Psoas muscle (tissue), 8 donors: ENCODE measurements around the gene ZNF330. TPM values are rescaled to one million over a fixed set of nuclear protein-coding genes. Genes with fewer than 3 reads are reported as not detected.

Experiments
- ATAC-seq, 4 donors: fragments of 200-7000 bp; cut with Tn5 transposase; one replicate each; pipeline ENCODE4 v1.9.1; 2020; ENCODE audit warnings: moderate library complexity in 3 of 4, mild to moderate bottlenecking in 2 of 4
- DNase-seq, 2 donors: peaks; one replicate each; pipeline ENCODE4 v3.0.0-alpha.2; 2020
- H3K27ac ChIP-seq: fragments of 200-600 bp; one replicate; pipeline ENCODE4 v1.8.0; 2022
- H3K27me3 ChIP-seq, 3 donors: fragments of 200-600 bp in 1 of 3; one replicate each; pipeline versions ENCODE4 v1.6.1 to v1.8.0; 2013 to 2022; ENCODE audit warnings: low read length in 2 of 3, mild to moderate bottlenecking in 2 of 3, moderate library complexity in 1 of 3; ENCODE audit not compliant: insufficient read depth in 3 of 3
- H3K36me3 ChIP-seq, 2 donors: fragments of 200-600 bp in 1 of 2; one replicate each; pipeline versions ENCODE4 v1.6.1 to v1.8.0; 2013 to 2022; ENCODE audit warnings: low read depth in 1 of 2, mild to moderate bottlenecking in 1 of 2, moderate library complexity in 1 of 2; ENCODE audit not compliant: insufficient read depth in 1 of 2
- H3K4me1 ChIP-seq: fragments of 200-600 bp; one replicate; pipeline ENCODE4 v1.8.0; 2022
- H3K4me3 ChIP-seq: fragments of 200-600 bp; one replicate; pipeline ENCODE4 v1.8.0; 2022; ENCODE audit warnings: mild to moderate bottlenecking
- H3K9me3 ChIP-seq: fragments of 200-600 bp; one replicate; pipeline ENCODE4 v1.8.0; 2022
- CTCF ChIP-seq: fragments of 200-600 bp; IDR thresholded peaks from one replicate; pipeline ENCODE4 v1.8.0; 2022; ENCODE audit warnings: antibody characterized with exemption
- WGBS, 3 donors: extraction: QIAGEN DNeasy Blood & Tissue Kit; methylation state at CpG; one replicate each; pipeline versions ENCODE4 v1.1.6 to v1.1.7; 2013; 5-methylcytosine and 5-hydroxymethylcytosine counted together
- intact Hi-C, 2 donors: fragments of 100-400 bp; cut with DNase I; formaldehyde crosslinking; loops; one replicate each; pipeline versions ENCODE4 v1.11.0 to v1.14.2; 2022
- polyA plus RNA-seq, 3 donors: library from polyadenylated mRNA; stranded (reverse); fragments of 200-250 nt; gene quantifications; one replicate each; pipeline ENCODE4 v1.2.3, GENCODE V29; 2013
- total RNA-seq, 4 donors: library from RNA; stranded (reverse); fragmentation: NEBNext Ultra II Directional in 2 of 4; extraction: Animal tissue kit (Norgen Biotek cat#: 25700) in 2 of 4; gene quantifications; one replicate each; pipeline versions ENCODE4 v1.2.1 to v1.2.4, GENCODE V29; 2021 to 2023
- donor health status: healthy with polysubstance abuse.
- donor health status: DM: no; HTN: no; CAD: no; lungs with moderate emphysema.
- donor health status: Bipolar disorder and iron deficiency.
- donor health status: healthy.
- donor health status: DM: yes; HTN: yes; CAD: no.
- donor health status: DM: no; HTN: no; CAD: no.
- donor health status: DM: no; HTN: no; CAD: no.
- donor health status: DM: yes; HTN: yes; CAD: no.

Gene ZNF330
- total and polyA plus RNA-seq, 7 donors = 30.1 to 65.0 (median 44.4) TPM

- WGBS, 3 donors = 81 to 92% (median 86%) methylated on average over 1 of the region's 1 CpG
- H3K36me3 ChIP-seq = no peaks in the 10 kb centered on the region
- H3K9me3 ChIP-seq = no peaks in the 10 kb centered on the region
- TF ChIP-seq CTCF = no peak
- no peaks in the 10 kb centered on the region for H3K4me1 ChIP-seq
- no peak for ATAC-seq
- DNase-seq = no peak
- no peak overlapping the region for H3K4me3 ChIP-seq
- no peaks in the 10 kb centered on the region for H3K27me3 ChIP-seq
- intact Hi-C loops = no loop called here
- no peak overlapping the region for H3K27ac ChIP-seq
Observed at GRCh38 chr4:141244419-141244818, 23.7 kb downstream of the ZNF330 start.

DNA sequence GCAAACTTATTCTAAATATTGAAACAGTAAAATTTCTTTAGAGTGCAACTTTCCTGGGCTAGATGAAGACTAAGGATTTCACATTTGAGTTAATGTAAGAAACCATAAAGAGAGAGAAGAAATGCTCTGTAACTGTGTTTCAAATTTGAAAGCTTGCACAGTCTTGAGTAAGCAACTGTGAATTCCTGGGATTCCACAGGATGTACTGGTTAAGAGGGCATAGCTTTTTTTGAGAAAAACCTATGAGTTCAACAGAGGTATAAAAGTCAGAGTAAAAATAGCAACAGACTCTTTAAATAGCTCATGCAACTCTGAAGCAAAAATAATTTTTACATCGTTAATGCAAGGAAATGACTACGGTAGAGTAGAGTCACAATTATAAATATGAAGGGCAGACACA, 25.5 kb downstream of the ZNF330 start:
- Histone ChIP-seq H3K4me3 (no peak overlapping the region), H3K27me3 (no peaks in the 10 kb centered on the region), H3K9me3 (no peaks in the 10 kb centered on the region), H3K4me1 (no peaks in the 10 kb centered on the region), H3K36me3 (no peaks in the 10 kb centered on the region), H3K27ac (no peak overlapping the region)
- no peak for TF ChIP-seq CTCF
- intact Hi-C loops = no loop called here
- 10 to 49% (median 11%) methylated on average over 2 of the region's 2 CpGs for WGBS, 3 donors
- DNase-seq = no peak
- ATAC-seq = no peak

- H3K9me3 ChIP-seq = no peaks in the 10 kb centered on the region
- no peak overlapping the region for H3K27ac ChIP-seq
- intact Hi-C loops = no loop called here
- no peak for ATAC-seq
- DNase-seq = no peak
- H3K4me3 ChIP-seq = no peak overlapping the region
- H3K36me3 ChIP-seq = no peaks in the 10 kb centered on the region
- no peaks in the 10 kb centered on the region for H3K4me1 ChIP-seq
- TF ChIP-seq CTCF = no peak
- H3K27me3 ChIP-seq = no peaks in the 10 kb centered on the region
- 77 to 88% (median 85%) methylated on average over 2 of the region's 2 CpGs for WGBS, 3 donors
Observed at GRCh38 chr4:141246683-141247429, 26.2 kb downstream of the ZNF330 start.

DNA sequence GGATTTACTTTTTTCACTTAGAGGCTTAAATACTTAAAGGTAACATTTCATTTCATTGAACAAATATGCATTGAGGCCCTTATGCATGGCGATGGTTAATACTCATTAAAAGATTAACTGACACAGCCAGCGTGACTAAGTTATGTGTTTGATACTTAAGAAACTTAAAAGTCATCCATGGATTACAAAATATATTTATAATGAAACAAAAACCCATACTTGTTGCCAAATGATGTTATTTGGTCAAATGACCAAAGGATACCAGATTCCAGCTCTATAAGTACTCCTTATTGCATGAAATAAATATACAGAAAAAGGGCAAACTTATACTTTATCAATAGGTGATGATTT, 26.7 kb downstream of the ZNF330 start:
- Histone ChIP-seq H3K4me3 (no peak overlapping the region), H3K4me1 (no peaks in the 10 kb centered on the region), H3K9me3 (no peaks in the 10 kb centered on the region), H3K36me3 (no peaks in the 10 kb centered on the region), H3K27ac (no peak overlapping the region), H3K27me3 (no peaks in the 10 kb centered on the region)
- ATAC-seq = no peak
- no peak for DNase-seq
- 64 to 81% (median 68%) methylated on average over 2 of the region's 2 CpGs for WGBS, 3 donors
- TF ChIP-seq CTCF = no peak
- intact Hi-C loops = no loop called here

DNA sequence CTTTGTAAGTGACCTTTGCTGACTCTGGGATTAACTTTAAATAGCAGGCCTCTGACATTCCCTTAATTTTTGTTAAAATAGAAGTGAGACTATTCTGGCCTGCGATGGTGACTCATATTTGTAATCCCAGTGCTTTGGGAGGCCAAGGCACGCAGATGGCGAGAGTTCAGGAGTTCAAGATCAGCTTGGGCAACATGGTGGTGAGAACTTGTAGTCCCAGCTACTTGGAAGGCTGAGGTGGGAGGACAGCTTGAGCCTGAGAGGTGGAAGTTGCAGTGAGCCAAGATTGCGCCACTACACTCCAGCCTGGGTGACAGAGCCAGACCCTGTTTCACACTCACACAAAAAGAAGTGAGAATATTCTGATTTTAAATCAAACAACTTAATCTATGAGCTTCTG, 27.3 kb downstream of the ZNF330 start:
- Histone ChIP-seq H3K4me3 (no peak overlapping the region), H3K9me3 (no peaks in the 10 kb centered on the region), H3K4me1 (no peaks in the 10 kb centered on the region), H3K27ac (no peak overlapping the region), H3K27me3 (no peaks in the 10 kb centered on the region), H3K36me3 (no peaks in the 10 kb centered on the region)
- DNase-seq (peak in 1 of 2 donors; percentile 55), ATAC-seq (peak in 3 of 4 donors; percentile 49 to 89 (median 85))
- intact Hi-C loops = no loop called here
- no peak for TF ChIP-seq CTCF
- WGBS, 3 donors = 62 to 80% (median 67%) methylated on average over 4 of the region's 4 CpGs
